Right ventricle myocardium superior (tissue), 1 donor: Measurements from ENCODE around the gene HENMT1. TPM values are rescaled to one million over a fixed set of nuclear protein-coding genes. Genes with fewer than 3 reads are reported as not detected.
"Not testable (repeated sequence)": the region's sequence is repeated elsewhere in the genome, so short reads cannot be mapped to it uniquely, and the experiment has no call there.

ENCODE experiments used
- ATAC-seq: fragments of 200-7000 bp; cut with Tn5 transposase; one replicate; pipeline ENCODE4 v1.9.1; 2020; ENCODE audit warnings: mild to moderate bottlenecking; ENCODE audit not compliant: poor library complexity
- DNase-seq: peaks from one replicate; pipeline ENCODE4 v3.0.0-alpha.2; 2020
- intact Hi-C: fragments of 100-400 bp; cut with DNase I; formaldehyde crosslinking; loops from one replicate; pipeline ENCODE4 v1.11.2; 2022
- long read RNA-seq: library from polyadenylated mRNA; unstranded; transcript quantifications from one replicate; pipeline ENCODE4 v2.0.0, GENCODE V29; 2021
- total RNA-seq: library from RNA; stranded (reverse); fragmentation: NEBNext Ultra II Directional; extraction: Animal tissue kit (Norgen Biotek cat#: 25700); gene quantifications from one replicate; pipeline ENCODE4 v1.2.1, GENCODE V29; 2021
- donor health status: DM: no; HTN: yes; CAD: no; lungs with severe emphysema.

The HENMT1 gene
- 1.0 TPM for total RNA-seq
- long read RNA-seq, partial matches to known transcripts = 0 of 4 reads
- long read RNA-seq, other reads (novel, unspliced or antisense) = 2 of 4 reads

DNA sequence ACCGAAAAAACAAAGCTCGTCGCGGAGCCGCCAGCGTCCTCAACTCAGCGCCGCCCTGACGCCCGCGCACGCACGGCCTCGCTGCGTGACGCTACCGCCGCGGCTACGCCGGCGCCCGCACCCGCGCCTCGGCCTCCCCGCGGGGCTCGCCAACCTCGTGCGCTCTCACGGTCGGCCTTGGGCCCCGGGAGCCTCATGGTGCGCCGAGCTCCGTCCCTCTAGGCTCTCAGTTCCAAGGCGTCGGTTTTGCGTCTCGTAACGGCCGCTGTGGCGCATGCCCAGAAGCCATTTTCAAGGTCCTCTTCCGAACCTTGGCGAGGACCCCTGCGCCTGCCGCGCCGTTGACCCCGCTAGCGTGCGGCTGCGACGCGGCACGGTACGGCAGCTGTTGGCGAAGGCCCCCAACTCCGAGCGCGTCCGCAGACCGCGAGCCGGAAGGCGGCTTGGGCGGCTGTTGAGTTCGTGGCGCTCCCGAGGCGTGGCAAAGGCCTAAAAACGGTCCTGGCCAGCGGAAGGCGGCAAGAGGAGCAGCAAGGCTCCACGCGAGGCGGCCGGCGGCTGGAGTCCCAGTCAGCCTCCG lies at the start of gene HENMT1:
HENMT1 (minus strand) TSS at position 64 of the 580 bp plus-strand sequence. CDS start 1,209 bp downstream, outside the sequence.
- intact Hi-C loops = no loop called here
- peak; percentile 79 for DNase-seq
- ATAC-seq = peak; percentile 93

DNA sequence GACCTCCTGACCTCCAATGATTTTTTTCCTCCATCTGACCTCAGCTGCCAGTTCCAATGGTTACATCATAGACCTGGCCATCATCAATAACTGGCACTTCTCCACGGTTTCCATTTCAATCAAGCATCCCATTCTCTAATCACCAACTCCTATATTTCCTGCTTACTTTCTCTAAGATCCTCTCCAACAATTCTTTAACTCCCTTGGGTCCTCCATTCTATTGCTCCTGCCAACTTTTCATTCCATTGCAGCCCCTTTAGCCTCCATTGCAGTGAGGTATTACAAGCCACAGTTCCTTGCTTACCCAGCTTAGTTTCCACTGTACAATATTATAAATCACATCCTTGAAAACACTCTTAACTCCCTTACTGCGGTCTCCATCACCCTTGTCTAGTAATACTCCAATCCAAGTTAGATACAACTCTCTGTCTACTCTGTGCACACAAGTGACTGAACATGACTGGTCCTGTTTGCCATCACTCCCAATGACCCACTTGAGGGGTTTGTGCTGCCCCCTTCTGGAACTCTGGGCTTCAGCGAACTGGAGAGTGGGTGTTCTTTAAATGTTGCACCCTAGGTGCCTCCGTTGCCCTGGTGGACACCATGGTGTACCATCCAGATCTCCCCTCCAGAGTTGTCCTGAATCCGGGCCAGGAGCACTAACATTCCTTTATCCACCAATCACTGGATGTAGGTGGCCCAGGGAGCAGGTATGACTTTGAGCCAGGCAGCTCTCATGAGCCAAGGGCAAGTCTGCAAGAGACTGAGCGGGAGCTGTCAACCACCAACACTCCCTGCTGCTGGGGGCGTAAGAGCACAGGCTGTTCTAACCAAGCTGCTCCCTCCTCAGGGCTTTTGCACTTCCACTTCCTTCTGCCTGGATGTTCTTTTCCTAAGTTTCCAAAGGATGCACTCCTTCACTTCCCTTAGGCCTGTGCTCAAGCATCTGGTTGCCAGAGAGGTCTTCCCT lies 48.1 kb upstream of the HENMT1 start:
- no peak for ATAC-seq
- DNase-seq = peak; percentile 46
- intact Hi-C loops = no loop called here

DNA sequence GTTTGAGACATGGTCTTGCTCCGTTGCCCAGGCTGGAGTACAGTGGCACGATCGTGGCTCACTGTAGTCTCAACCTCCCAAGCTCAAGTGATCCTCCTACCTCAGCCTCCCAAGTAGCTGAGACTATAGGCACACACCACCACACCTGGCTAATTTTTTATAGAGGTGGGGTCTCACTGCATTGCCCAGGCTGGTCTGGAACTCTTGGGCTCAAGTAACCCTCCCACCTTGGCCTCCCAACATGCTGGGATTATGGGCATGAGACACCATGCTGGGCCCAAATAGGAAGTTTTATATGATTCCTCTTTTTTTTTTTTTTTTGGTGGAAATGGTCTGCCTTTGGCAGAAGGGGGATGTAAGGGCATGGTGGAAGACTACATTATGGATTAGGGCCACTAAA lies 45.8 kb upstream of the HENMT1 start:
- intact Hi-C loops = no loop called here
- ATAC-seq = no peak

GRCh38 chr1:108704496-108704895 lies 43.6 kb upstream of the HENMT1 start:
- DNase-seq (no peak), ATAC-seq (no peak)
- intact Hi-C loops = no loop called here

More for the DNA sequence above, 45.8 kb upstream of the HENMT1 start:
- no peak for DNase-seq

GRCh38 chr1:108703939-108704338 lies 43.0 kb upstream of the HENMT1 start:
- intact Hi-C loops = no loop called here
- ATAC-seq (no peak), DNase-seq (no peak)

GRCh38 chr1:108702109-108702508 lies 41.2 kb upstream of the HENMT1 start:
- intact Hi-C loops, DNase-seq, ATAC-seq: not testable (repeated sequence)

DNA sequence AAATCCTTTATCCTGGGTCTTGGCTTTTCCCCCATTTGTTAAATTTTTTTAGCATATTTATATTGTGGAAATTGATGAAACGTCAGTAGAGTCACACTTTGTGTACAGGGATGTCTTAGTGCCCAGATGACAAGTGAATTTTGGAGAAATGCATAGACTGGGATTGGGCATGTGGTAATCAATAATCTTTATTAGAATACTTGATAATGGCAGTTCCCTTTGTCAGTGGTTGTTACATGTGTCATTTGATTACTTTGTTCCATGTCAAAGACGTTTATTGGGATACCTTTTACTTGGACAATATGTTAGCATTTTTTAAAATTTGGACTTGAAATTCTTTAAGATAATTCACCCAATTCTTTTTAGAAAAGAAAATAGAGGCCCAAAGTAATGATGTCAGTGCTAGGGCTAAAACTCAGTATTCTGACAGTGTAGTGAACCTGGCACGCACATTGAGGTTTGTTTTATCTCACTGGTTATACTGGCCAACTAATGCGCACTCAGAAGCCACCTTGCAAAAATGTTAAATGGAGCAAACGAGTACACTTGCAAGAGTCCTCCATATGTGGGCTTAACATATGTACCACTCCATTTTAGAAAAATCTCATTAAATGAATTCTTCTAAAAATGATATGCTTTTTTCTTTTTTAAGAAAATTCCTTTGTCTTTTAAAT lies 40.4 kb upstream of the HENMT1 start:
- intact Hi-C loops = no loop called here
- no peak for ATAC-seq
- DNase-seq = no peak

DNA sequence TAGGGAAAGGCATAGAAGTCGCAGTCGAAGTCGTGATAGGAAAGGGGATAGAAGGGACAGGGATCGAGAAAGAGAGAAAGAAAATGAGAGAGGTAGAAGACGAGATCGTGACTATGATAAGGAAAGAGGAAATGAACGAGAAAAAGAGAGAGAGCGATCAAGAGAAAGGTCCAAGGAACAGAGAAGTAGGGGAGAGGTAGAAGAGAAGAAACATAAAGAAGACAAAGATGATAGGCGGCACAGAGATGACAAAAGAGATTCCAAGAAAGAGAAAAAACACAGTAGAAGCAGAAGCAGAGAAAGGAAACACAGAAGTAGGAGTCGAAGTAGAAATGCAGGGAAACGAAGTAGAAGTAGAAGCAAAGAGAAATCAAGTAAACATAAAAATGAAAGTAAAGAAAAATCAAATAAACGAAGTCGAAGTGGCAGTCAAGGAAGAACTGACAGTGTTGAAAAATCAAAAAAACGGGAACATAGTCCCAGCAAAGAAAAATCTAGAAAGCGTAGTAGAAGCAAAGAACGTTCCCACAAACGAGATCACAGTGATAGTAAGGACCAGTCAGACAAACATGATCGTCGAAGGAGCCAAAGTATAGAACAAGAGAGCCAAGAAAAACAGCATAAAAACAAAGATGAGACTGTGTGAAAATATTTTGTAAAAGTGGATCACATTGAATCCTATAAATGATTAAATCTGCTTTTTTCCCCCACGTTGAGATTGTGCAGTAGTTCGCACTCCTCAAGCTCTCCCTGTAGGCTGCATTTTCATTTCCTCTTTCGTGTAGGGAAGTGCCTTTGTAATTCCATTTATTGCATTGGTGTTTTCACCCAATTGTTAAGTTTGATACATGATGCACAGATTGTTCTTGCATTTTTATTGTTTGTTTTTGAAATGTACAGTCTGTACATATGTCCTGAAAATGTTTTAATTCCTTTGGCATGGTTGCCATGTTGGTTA lies 38.8 kb upstream of the HENMT1 start:
- DNase-seq = no peak
- intact Hi-C loops = loop anchor here (10.0 kb wide), 1 partner anchor 45 kb away; the partner anchor contains the start of gene STXBP3

DNA sequence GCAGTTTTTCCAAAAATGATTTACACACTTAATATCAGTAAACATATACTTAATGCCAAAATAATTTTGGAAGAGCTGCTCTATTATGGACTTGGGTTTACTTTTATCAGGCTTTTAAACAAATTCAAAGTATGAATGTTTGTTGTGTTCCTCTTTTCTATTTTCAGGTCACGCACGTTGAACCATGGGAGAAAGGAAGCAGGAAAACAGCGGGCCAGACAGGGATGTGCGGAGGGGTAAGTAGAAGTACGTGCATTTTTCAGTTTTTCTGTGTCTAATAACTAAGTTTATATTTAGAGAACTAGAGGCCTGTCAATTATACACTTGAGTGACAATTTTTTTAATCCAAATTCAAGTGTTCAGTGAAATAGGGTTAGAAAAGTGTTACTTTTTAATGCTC lies 34.6 kb upstream of the HENMT1 start:
- intact Hi-C loops = loop anchor here (10.0 kb wide), 1 partner anchor 49 kb away; the partner anchor contains the start of gene STXBP3
- ATAC-seq (no peak), DNase-seq (no peak)

More for the DNA sequence above, 38.8 kb upstream of the HENMT1 start:
- ATAC-seq = no peak

DNA sequence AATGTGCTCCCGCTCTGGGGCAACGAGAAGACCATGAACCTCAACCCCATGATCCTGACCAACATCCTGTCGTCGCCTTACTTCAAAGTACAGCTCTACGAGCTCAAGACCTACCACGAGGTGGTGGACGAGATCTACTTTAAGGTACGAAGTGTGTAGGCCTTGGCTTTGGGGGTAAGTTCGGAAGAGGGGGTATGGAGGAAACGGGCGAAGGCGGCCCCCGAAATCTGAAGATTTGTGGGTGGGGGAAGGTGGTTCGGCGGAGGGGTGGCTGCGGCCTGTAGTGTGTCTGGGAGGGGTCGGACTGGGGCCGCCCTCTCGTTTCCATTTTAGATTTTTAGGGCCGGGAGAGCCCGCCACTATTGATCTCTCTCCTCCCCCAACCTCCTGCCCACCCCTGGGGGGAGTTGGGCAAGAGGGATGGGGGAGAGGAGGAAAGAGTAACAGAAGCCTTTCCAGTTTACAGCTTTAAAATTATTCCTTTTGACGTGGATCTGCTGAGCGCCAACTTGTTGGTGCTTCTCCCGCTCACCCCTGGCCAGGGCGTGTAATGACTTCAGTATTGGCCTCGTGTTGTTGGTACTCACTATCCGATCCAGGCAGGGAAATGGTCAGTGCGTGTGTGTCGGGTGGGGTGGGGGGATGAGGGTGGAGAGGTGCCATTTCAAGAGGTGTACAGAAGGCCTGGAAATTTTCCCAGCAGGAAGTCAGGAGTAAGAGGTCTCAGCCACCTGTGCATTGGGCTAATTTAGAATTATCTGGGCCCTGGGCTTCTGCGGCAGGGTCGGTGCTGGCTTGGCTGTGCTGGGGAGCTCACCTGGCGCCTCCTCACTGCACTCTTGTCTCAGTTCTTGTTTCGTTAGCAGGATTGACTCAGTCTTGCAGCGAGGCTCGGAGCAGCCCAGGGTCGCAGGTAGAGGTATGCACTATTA lies 32.1 kb upstream of the HENMT1 start:
- intact Hi-C loops = loop anchor here (10.0 kb wide), 1 partner anchor 52 kb away; the partner anchor contains the start of gene STXBP3
- ATAC-seq (peak; percentile 53), DNase-seq (peak; percentile 51)

DNA sequence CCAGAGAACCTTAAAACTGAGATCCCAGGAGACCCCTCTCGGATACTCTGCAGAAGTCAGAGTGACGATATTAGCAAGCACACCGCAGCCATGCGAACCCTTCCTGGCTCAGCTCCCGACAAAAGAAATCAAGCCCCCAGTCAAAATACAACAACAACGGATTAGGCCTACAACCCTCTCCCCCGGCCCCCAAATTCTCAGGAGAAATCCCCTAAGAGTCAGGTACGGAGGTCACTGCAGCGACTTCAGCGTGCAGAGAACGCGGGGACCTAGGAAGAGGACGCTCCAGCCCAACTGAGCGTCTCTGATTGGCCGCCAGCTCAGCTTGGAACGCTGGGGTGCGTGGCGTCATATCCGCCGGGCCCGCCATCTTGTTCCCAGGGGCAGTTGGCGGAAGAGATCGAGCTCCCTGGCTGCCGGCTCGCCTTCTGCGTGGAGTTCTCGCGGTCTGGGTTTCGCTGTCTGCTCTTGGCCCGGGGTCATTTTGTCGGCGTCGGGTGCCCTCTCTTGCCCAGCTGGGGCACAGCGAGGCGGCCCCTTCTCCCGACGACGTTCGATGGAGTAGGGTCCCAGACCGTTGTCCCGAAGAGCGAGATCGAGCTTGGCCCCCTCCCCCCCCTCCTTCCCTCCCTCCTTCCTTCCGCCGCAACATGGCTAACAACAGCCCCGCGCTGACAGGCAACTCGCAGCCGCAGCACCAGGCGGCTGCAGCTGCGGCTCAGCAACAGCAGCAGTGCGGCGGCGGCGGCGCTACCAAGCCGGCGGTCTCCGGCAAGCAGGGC lies 31.2 kb upstream of the HENMT1 start, which contains the start of gene PRPF38B:
PRPF38B (plus strand) TSS at position 369 of the 782 bp plus-strand sequence; CDS start at position 651, 282 bp downstream.
- ATAC-seq (peak; percentile 99), DNase-seq (peak; percentile 97)
- intact Hi-C loops = loop anchor here (10.0 kb wide), 1 partner anchor 53 kb away; the partner anchor contains the start of gene STXBP3

GRCh38 chr1:108691128-108691941 lies 30.4 kb upstream of the HENMT1 start:
- no peak for DNase-seq
- intact Hi-C loops = loop anchor here (10.0 kb wide), 1 partner anchor 53 kb away; the partner anchor contains the start of gene STXBP3
- ATAC-seq = peak; percentile 5

DNA sequence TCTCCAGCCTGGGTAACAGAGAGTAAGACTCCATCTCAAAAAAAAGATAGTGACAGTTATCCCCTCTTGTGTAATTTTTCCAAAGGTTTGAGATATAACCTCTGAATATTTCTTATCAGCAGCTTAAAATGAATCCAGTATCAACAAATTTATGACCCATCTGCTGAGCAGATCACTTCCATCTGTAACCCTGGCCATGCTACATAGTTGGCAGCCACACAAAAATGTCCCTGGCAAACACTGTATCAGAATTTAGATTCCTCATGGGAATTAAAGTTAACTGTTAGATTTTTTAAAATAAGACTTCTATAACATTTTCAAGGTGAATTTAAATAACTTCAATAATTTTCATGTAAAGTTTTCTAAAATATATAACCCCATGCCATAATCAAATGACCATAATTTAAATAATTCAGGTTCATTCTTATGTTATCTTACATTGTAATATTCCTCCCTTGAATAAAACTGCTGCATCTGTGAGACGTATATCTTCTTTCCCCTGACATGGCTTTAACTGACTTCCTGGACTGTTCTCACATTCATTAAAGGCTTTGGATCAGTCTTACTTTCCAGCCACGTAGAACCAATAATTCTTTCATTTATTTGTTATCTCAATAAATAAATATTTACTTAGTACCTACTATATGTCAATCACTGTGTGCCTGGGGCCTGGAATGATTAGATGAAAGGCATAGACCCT lies 25.9 kb upstream of the HENMT1 start:
- DNase-seq (no peak), ATAC-seq (no peak)
- intact Hi-C loops = no loop called here

GRCh38 chr1:108685529-108685928 lies 24.6 kb upstream of the HENMT1 start:
- intact Hi-C loops = no loop called here
- ATAC-seq = no peak
- no peak for DNase-seq
